HepG2 (cell line): ENCODE results near the gene FLYWCH1. TPM values are rescaled to one million over a fixed set of nuclear protein-coding genes. Genes with fewer than 3 reads are reported as not detected.

Source experiments
- BORCS8-MEF2B ChIP-seq: sonication (generic); formaldehyde crosslinking; IDR thresholded peaks from 2 replicates; pipeline ENCODE4 v1.8.0; 2022; ENCODE audit warnings: mild to moderate bottlenecking, missing genetic modification reagents
- CBX1 ChIP-seq: IDR thresholded peaks from one replicate; pipeline ENCODE4 v1.6.1; 2016; ENCODE audit warnings: antibody characterized with exemption, low read depth
- CC2D1A ChIP-seq: sonication (generic); formaldehyde crosslinking; IDR thresholded peaks from 2 replicates; pipeline ENCODE4 v1.8.1; 2023; ENCODE audit warnings: mild to moderate bottlenecking, missing genetic modification reagents
- CHCHD3 ChIP-seq: sonication (generic); formaldehyde crosslinking; IDR thresholded peaks from 2 replicates; pipeline ENCODE4 v1.8.0; 2022; ENCODE audit warnings: mild to moderate bottlenecking, missing genetic modification reagents, moderate library complexity
- ISL2 ChIP-seq: sonication (generic); formaldehyde crosslinking; IDR thresholded peaks from 2 replicates; pipeline ENCODE4 v1.5.0; 2020; ENCODE audit warnings: missing genetic modification reagents
- NBN ChIP-seq: fragments of 450-650 bp; conservative IDR thresholded peaks from 2 replicates; pipeline ENCODE4 v1.6.1; 2017
- SIX1 ChIP-seq: sonication (generic); formaldehyde crosslinking; IDR thresholded peaks from 2 replicates; pipeline ENCODE4 v1.4.0; 2020; ENCODE audit warnings: missing genetic modification reagents, borderline replicate concordance
- SMYD3 ChIP-seq: sonication (generic); formaldehyde crosslinking; IDR thresholded peaks from 2 replicates; pipeline ENCODE4 v1.8.1; 2023; ENCODE audit warnings: mild to moderate bottlenecking, missing genetic modification reagents
- SP4 ChIP-seq: sonication (generic); formaldehyde crosslinking; IDR thresholded peaks from 2 replicates; pipeline ENCODE4 v1.8.1; 2023; ENCODE audit warnings: mild to moderate bottlenecking, missing genetic modification reagents
- TGIF2 ChIP-seq: IDR thresholded peaks from 2 replicates; pipeline ENCODE4 v1.6.1; 2016; ENCODE audit warnings: control low read depth, missing compliant biosample characterization
- WIZ ChIP-seq: sonication (generic); formaldehyde crosslinking; IDR thresholded peaks from 2 replicates; pipeline ENCODE4 v1.5.1; 2020; ENCODE audit warnings: mild to moderate bottlenecking, missing genetic modification reagents
- ZNF205 ChIP-seq: IDR thresholded peaks from 2 replicates; pipeline ENCODE4 v1.6.1; 2018; ENCODE audit warnings: missing biosample characterization, missing genetic modification reagents
- ZNF329 ChIP-seq: sonication (generic); formaldehyde crosslinking; IDR thresholded peaks from 2 replicates; pipeline ENCODE4 v1.9.0; 2021; ENCODE audit warnings: low read depth, mild to moderate bottlenecking, missing genetic modification reagents
- ZNF333 ChIP-seq: sonication (generic); formaldehyde crosslinking; IDR thresholded peaks from 2 replicates; pipeline ENCODE4 v1.4.0; 2020; ENCODE audit warnings: mild to moderate bottlenecking, missing genetic modification reagents, borderline replicate concordance
- ZNF678 ChIP-seq: sonication (generic); formaldehyde crosslinking; IDR thresholded peaks from 2 replicates; pipeline ENCODE4 v1.4.0; 2020; ENCODE audit warnings: mild to moderate bottlenecking, missing genetic modification reagents
- ZSCAN31 ChIP-seq: sonication (generic); formaldehyde crosslinking; IDR thresholded peaks from 2 replicates; pipeline ENCODE4 v1.5.0; 2020; ENCODE audit warnings: low read depth, mild to moderate bottlenecking, missing genetic modification reagents
- polyA plus RNA-seq, 8 experiments: library from polyadenylated mRNA; depleted of rRNA in 3 of 8; stranded (reverse) in 7 of 8; unstranded in 1 of 8; fragments of >200 nt; fragmentation: Illumina TruSeq in 4 of 8; extraction: Trizol in 4 of 8; gene quantifications; 2 replicates each; pipeline versions ENCODE4 v1.2.1 to v1.2.3, GENCODE V29; 2011 to 2016; ENCODE audit warnings: low read depth in 4 of 8, missing spikeins in 1 of 8, mixed read lengths in 1 of 8; ENCODE audit not compliant: insufficient read depth in 1 of 8
- total RNA-seq, 5 experiments: library from RNA; depleted of rRNA; stranded (reverse); fragments of >200 nt; fragmentation: Illumina TruSeq; extraction: Trizol; gene quantifications; 2 replicates each; pipeline ENCODE4 v1.2.3, GENCODE V29; 2016; ENCODE audit warnings: low read depth in 1 of 5
- TF ChIP-seq, protein P1 (sequence below): IDR thresholded peaks from 2 replicates; pipeline ENCODE4 v1.6.1; 2016; ENCODE audit warnings: mild to moderate bottlenecking, missing biosample characterization, missing genetic modification reagents
- TF ChIP-seq, protein P2 (sequence below): sonication (generic); formaldehyde crosslinking; IDR thresholded peaks from 2 replicates; pipeline ENCODE4 v1.8.0; 2022; ENCODE audit warnings: mild to moderate bottlenecking, missing genetic modification reagents, moderate library complexity
- TF ChIP-seq, protein P3 (sequence below): sonication (generic); formaldehyde crosslinking; IDR thresholded peaks from 2 replicates; pipeline ENCODE4 v1.8.1; 2023; ENCODE audit warnings: mild to moderate bottlenecking, missing genetic modification reagents, borderline replicate concordance
- TF ChIP-seq, protein P4 (sequence below): sonication (generic); formaldehyde crosslinking; IDR thresholded peaks from 2 replicates; pipeline ENCODE4 v1.5.0; 2020; ENCODE audit warnings: missing genetic modification reagents
- TF ChIP-seq, protein P5 (sequence below): IDR thresholded peaks from 2 replicates; pipeline ENCODE4 v1.6.1; 2018; ENCODE audit warnings: missing genetic modification reagents, mild to moderate bottlenecking, missing compliant biosample characterization
- TF ChIP-seq, protein P6 (sequence below): sonication (generic); formaldehyde crosslinking; IDR thresholded peaks from 2 replicates; pipeline ENCODE4 v1.4.0; 2020; ENCODE audit warnings: mild to moderate bottlenecking, missing genetic modification reagents
- TF ChIP-seq, protein P7 (sequence below): sonication (generic); formaldehyde crosslinking; IDR thresholded peaks from 2 replicates; pipeline ENCODE4 v1.8.1; 2023; ENCODE audit warnings: mild to moderate bottlenecking, moderate library complexity, missing genetic modification reagents
- TF ChIP-seq, protein P8 (sequence below): sonication (generic); formaldehyde crosslinking; IDR thresholded peaks from 2 replicates; pipeline ENCODE4 v1.8.0; 2022; ENCODE audit warnings: mild to moderate bottlenecking, missing genetic modification reagents, borderline replicate concordance

The FLYWCH1 gene
- total and polyA plus RNA-seq, 2 of the 13 experiments (the other 11 are each of a cell fraction or from before 2014, with no cell fraction given): 7.3 to 12.4 TPM

DNA sequence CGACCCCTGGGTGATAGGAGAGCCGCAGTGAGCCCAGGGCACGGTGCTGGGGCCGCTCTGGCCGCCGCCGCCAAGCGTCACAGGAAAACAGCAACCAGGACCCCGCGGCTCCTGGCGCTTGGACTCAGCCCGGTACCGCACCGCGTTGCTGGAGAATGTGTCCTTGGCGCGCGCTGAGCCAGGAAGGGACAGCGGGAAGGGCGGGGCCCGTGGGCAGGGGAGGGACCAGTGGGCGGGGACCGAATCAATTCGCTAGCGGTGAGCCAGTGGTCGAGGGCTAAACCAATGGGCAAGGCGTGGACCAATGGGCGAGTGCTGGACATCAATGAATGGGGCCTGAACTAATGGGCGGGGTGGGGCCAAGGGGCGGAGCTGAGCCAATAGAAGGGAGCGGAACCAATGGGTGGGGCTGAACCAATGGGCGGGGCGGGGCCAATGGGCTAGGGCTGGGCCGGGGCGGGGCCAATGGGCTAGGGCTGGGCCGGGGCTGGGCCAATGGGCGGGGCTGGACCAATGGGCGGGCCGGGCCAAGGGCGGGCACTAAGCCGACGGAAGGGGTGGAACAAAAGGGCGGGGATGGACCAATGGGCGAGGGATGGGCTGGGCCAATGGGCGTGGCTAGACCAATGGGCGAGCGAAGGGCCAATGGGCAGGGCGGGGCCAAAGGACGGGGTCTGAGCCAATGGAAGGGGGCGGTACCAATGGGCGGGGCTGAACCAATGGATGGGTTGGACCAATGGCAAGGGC is 6.3 kb upstream of the FLYWCH1 start (continued):
- TF ChIP-seq, protein P1, sequence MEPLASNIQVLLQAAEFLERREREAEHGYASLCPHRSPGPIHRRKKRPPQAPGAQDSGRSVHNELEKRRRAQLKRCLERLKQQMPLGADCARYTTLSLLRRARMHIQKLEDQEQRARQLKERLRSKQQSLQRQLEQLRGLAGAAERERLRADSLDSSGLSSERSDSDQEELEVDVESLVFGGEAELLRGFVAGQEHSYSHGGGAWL: 0 out of 2 replicates have a peak, but pooled peaks have one; percentile 38
- TF ChIP-seq TGIF2: no peak; the same call in 1 of the 2 replicates
- TF ChIP-seq, protein P2, sequence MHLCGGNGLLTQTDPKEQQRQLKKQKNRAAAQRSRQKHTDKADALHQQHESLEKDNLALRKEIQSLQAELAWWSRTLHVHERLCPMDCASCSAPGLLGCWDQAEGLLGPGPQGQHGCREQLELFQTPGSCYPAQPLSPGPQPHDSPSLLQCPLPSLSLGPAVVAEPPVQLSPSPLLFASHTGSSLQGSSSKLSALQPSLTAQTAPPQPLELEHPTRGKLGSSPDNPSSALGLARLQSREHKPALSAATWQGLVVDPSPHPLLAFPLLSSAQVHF (CRISPR knock-in tag): peak; percentile 84; the same call in 1 of the 2 replicates
- TF ChIP-seq, protein P3, sequence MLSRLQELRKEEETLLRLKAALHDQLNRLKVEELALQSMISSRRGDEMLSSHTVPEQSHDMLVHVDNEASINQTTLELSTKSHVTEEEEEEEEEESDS (CRISPR knock-in tag): no peak
- peak; percentile 98 for TF ChIP-seq SP4 (CRISPR knock-in tag)
- TF ChIP-seq, protein P4, sequence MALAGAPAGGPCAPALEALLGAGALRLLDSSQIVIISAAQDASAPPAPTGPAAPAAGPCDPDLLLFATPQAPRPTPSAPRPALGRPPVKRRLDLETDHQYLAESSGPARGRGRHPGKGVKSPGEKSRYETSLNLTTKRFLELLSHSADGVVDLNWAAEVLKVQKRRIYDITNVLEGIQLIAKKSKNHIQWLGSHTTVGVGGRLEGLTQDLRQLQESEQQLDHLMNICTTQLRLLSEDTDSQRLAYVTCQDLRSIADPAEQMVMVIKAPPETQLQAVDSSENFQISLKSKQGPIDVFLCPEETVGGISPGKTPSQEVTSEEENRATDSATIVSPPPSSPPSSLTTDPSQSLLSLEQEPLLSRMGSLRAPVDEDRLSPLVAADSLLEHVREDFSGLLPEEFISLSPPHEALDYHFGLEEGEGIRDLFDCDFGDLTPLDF (CRISPR knock-in tag): peak; percentile 83
- TF ChIP-seq BORCS8-MEF2B (CRISPR knock-in tag): no peak
- no peak for TF ChIP-seq WIZ (CRISPR knock-in tag)
- no peak; the same call in 1 of the 2 replicates for TF ChIP-seq ZNF678
- TF ChIP-seq NBN: no peak
- TF ChIP-seq, protein P5, sequence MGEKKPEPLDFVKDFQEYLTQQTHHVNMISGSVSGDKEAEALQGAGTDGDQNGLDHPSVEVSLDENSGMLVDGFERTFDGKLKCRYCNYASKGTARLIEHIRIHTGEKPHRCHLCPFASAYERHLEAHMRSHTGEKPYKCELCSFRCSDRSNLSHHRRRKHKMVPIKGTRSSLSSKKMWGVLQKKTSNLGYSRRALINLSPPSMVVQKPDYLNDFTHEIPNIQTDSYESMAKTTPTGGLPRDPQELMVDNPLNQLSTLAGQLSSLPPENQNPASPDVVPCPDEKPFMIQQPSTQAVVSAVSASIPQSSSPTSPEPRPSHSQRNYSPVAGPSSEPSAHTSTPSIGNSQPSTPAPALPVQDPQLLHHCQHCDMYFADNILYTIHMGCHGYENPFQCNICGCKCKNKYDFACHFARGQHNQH (CRISPR knock-in tag): peak; percentile 85
- TF ChIP-seq, protein P6, sequence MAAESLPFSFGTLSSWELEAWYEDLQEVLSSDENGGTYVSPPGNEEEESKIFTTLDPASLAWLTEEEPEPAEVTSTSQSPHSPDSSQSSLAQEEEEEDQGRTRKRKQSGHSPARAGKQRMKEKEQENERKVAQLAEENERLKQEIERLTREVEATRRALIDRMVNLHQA: no peak
- TF ChIP-seq CHCHD3 (CRISPR knock-in tag): 0 out of 2 replicates have a peak, but pooled peaks have one; percentile 39
- TF ChIP-seq, protein P7, sequence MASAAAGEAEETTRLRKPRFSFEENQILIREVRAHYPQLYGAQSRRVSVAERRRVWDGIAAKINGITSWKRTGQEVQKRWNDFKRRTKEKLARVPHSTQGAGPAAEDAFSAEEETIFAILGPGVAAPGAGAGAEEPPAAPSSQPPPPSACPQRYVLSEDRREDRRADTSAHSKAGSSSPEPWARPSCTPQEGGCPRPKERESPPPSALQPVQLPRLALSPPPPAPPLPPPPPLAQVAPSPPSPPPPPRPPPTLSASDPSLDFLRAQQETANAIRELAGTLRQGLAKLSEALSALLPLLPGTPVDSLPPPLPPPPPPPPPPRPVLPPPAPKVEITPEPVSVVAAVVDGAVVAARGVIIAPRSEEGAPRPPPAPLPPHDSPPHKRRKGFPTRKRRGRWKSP: 0 out of 2 replicates have a peak, but pooled peaks have one; percentile 18
- 0 out of 2 replicates have a peak, but pooled peaks have one; percentile 59 for TF ChIP-seq ZSCAN31 (CRISPR knock-in tag)
- TF ChIP-seq ISL2: peak; percentile 76
- TF ChIP-seq ZNF205 (CRISPR knock-in tag): peak; percentile 81
- 0 out of 2 replicates have a peak, but pooled peaks have one; percentile 62 for TF ChIP-seq ZNF329
- peak; percentile 76 for TF ChIP-seq CBX1
- TF ChIP-seq CC2D1A (CRISPR knock-in tag): no peak
- peak; percentile 63; the same call in 1 of the 2 replicates for TF ChIP-seq ZNF333 (CRISPR knock-in tag)
- TF ChIP-seq SMYD3 (CRISPR knock-in tag): 0 out of 2 replicates have a peak, but pooled peaks have one; percentile 45
- TF ChIP-seq, protein P8, sequence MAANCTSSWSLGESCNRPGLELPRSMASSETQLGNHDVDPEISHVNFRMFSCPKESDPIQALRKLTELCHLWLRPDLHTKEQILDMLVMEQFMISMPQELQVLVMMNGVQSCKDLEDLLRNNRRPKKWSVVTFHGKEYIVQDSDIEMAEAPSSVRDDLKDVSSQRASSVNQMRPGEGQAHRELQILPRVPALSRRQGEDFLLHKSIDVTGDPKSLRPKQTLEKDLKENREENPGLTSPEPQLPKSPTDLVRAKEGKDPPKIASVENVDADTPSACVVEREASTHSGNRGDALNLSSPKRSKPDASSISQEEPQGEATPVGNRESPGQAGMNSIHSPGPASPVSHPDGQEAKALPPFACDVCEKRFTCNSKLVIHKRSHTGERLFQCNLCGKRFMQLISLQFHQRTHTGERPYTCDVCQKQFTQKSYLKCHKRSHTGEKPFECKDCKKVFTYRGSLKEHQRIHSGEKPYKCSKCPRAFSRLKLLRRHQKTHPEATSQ (CRISPR knock-in tag): no peak
- TF ChIP-seq SIX1: no peak
